GM12874 (cell line): Measurements from ENCODE around the gene IQCB1.

Experiments used
- TF ChIP-seq, protein P1 (sequence below): IDR thresholded peaks from 2 replicates; pipeline ENCODE4 v1.5.1; 2011; ENCODE audit warnings: low read depth, mild to moderate bottlenecking, control low read depth, low read length, moderate library complexity; ENCODE audit not compliant: insufficient read depth

The IQCB1 gene

DNA sequence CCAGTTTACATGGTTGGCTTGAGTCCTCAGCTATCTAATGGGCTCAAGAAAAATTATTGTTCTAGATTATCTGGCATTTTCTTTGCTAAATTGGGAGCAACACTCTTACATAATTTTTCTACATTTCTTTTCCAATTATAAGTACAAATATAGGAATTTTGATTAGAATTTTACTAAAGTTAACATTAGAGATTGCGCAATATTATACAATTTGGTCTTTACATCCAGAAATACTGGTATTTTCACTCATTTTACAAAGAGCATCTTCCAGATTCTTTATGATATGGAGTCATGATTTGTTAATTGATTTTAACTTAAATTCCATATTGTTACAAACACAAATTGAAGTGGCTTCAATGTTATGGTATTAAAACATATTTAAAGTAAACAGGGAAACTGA lies 65.6 kb downstream of the IQCB1 start:
- TF ChIP-seq, protein P1, sequence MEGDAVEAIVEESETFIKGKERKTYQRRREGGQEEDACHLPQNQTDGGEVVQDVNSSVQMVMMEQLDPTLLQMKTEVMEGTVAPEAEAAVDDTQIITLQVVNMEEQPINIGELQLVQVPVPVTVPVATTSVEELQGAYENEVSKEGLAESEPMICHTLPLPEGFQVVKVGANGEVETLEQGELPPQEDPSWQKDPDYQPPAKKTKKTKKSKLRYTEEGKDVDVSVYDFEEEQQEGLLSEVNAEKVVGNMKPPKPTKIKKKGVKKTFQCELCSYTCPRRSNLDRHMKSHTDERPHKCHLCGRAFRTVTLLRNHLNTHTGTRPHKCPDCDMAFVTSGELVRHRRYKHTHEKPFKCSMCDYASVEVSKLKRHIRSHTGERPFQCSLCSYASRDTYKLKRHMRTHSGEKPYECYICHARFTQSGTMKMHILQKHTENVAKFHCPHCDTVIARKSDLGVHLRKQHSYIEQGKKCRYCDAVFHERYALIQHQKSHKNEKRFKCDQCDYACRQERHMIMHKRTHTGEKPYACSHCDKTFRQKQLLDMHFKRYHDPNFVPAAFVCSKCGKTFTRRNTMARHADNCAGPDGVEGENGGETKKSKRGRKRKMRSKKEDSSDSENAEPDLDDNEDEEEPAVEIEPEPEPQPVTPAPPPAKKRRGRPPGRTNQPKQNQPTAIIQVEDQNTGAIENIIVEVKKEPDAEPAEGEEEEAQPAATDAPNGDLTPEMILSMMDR: no peak

DNA sequence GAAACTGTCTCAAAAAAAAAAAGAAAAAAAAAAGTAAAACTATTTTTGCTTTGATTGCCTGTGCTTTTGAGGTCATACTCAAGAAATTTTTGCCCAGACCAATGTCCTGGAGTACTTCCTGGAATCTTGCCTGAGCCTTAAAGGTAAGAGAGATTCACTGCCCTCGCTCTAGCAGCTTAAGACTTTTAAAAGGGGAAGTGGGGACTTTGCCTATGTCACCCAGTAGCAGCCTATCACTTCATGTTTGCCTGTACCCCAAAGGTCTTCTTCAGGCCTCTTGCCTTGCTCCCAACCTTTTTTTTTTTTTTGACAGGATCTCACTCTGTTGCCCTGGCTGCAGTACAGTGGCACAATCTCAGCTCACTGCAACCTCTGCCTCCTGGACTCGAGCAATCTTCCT lies 66.4 kb downstream of the IQCB1 start:
- TF ChIP-seq, protein P1: no peak

DNA sequence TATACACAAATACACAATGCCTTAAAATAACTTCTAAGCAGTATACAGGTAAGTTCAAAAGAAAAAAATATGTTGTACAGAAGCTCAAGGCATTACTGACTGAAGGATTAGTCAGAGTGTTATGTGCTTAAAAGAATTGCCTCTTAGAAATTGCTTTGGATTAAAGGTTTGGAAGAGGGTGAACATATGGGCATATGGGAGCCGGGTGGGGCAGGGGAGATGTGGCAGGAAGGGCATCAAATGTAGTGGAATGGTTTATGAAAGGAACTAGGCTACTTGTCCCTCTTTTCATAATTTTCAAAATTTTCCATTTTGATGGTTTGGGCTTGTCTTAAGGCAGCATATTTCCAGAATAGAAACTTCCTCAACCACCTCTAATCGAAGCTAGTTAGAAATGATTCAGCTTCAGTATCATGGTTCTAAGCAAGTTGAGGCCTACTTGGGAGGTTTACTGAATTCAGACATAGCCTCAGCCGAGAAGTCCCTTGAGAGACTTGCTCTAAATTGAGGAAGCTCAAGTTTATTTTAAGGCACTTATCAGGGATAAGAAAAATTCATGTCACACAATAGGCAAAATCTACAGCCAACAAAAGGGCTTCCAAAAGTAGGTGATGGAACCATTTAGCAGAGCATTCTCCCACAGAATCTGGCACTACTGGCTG lies 75.2 kb downstream of the IQCB1 start:
- TF ChIP-seq, protein P1: no peak

DNA sequence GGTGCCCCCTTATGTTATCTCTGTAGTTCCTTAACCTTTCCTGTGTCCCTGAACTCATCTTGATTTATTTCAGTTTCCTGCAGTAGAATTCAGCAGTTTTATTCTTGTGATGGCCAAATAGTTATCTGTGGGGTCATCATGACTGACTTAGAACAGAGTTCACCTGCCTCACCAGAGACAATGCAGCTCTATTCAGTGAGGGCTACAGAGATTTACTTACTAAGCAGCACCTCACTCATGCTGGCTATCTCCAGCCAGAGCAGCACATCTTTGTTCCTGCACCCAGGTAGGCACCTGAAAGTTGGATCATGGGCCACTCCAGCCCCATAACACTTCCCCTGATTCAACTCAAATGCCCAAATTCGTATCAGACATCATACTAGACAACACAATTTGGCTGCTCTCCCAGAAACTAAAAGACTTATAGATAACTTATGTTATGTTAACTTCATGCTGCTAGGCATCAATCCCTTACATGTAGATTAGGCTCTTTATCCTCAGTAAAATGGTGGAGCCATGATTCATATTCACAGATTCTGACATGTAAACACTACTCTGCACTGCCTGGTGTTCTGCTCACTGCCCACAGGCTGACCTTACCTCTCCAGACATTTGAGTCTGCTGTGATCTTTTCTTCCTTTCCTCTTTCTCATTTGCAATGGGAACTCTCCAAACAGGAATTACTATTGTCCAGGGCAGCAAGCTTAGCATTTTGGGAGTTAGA lies 76.0 kb downstream of the IQCB1 start:
- TF ChIP-seq, protein P1: no peak

DNA sequence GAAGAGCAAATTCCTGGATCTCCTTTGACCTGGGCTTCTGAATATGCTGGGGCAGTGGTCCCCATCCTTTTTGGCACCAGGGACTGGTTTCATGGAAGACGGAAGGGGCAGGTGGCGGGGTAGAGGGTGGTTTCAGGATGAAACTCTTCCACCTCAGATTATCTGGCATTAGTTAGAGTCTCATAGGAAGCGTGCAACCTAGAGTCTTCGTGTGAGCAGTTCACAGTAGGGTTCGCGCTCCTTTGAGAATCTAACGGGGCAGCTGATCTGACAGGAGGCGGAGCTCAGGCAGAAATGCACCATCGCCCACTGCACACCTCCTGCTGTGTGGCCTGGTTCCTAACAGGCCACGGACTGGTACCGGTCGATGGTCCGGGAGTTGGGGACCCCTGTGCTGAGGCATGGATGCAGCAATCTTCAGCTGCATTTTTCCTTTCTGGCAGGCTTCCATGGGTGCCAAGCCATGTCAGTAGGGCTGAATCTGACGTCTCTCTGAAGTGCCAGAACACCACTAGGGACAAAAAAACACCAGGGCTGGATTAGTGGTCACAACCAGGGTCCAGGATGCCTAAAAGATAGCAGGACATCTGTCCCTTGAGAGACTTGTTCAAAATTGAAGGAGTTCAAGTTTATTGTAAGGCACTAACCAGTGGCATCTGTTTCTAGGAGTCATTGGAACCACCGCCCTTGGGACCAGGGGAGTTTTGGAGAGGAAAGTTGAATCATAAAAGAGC lies 76.9 kb downstream of the IQCB1 start:
- TF ChIP-seq, protein P1: no peak

DNA sequence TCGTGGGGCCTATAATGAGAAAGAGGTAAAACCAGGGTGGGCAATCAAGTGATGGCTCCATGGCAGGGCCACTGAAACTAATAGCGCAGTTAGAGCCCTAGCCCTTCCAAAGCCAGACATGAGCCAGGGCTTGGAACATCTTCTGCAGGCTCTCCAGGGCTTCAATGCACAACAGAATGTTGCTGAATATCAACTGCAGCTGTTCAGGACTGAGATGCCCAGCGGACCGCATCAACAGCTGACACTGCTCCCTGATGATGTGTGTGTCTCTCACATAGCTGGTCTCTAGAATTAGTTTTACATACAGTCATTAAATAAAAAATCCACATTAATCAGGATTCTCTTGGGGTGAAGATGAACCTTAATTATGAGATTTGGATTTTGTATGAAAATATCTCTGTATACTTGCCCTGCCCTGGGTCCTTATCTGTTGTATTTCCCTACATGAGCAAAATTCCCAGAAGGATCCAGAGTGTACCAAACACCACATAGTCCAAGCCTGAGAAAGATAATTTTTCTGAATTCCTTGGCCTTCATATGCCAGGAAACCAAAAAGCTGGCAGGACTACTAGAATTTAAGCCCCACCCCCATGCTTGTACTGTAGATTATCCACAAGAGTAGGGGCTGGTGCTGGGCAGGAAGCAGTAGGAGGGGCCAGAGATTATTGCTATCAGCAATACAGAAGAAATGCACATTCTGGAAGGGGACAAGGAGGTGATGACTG lies 77.6 kb downstream of the IQCB1 start:
- TF ChIP-seq, protein P1: no peak

DNA sequence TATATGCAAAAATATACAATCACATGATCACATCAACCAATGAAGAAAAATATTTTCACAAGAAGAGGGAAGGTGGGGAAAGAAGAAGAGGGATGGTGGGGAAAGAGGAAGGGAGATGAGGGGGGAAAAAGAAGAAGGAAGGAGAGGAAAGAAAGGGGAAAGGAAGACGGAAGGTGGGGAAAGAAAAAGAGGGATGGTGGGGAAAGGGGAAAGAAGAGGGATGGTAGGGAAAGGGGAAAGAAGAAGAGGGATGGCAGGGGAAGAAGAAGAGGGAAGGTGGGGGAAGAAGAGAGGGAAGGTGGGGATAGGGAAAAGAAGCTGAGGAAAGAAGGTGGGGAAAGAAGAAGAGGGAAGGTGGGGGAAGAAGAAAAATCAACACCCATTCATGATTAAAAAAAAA lies 82.1 kb downstream of the IQCB1 start:
- TF ChIP-seq, protein P1: no peak
